HEK293T (cell line): Measurements from ENCODE around the gene ANO2.

Source experiments
- ARNT ChIP-seq: fragments of 450-650 bp; IDR thresholded peaks from 2 replicates; pipeline ENCODE4 v1.6.1; 2017; ENCODE audit warnings: mild to moderate bottlenecking
- ELF4 ChIP-seq: fragments of 450-650 bp; IDR thresholded peaks from 2 replicates; pipeline ENCODE4 v1.6.1; 2017; ENCODE audit warnings: antibody characterized with exemption
- FOXM1 ChIP-seq: fragments of 450-650 bp; IDR thresholded peaks from 2 replicates; pipeline ENCODE4 v1.6.1; 2017; ENCODE audit warnings: mild to moderate bottlenecking, borderline replicate concordance
- SP1 ChIP-seq: fragments of 450-650 bp; IDR thresholded peaks from 2 replicates; pipeline ENCODE4 v1.6.1; 2017
- TARDBP ChIP-seq: fragments of 450-650 bp; IDR thresholded peaks from 2 replicates; pipeline ENCODE4 v1.6.1; 2016
- ZNF384 ChIP-seq: fragments of 450-650 bp; IDR thresholded peaks from 2 replicates; pipeline ENCODE4 v1.6.1; 2016
- TF ChIP-seq, protein P1 (sequence below): fragments of 450-650 bp; IDR thresholded peaks from 2 replicates; pipeline ENCODE4 v1.6.1; 2016

DNA sequence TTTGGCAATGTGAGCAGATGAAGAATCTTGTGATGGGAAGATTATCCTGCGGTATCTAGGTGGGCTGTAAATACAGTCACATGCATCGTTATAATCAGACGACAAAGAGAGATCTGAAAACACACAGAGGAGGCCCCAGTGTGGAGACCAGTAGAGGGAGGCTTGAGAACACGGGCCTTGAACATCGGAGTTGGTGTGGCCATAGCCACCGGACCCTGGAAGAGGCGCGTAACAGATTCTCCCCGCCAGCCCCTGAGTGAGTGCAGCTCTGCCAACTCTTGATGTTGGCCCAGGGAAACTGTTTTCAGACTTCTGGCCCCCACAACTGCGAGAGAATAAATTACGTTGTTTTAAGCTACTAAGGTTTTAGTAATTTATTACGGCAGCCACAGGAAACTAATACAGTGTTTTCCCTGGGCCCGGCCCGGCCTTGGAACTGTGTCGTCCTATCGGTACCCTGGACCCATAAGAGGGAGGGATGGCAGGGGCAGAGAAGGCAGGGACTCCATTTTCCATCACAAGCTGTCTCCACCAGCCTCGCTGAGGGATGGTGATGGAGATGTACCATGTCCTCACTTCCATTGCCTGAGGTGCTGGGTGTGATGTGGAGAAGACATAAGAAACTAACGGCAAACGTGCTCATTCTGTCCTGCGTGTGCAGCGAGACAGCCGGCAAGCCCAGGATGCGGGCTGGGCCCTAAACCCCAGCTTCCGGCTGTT lies 421.5 kb downstream of the ANO2 start:
- TF ChIP-seq TARDBP (no peak), ELF4 (no peak), FOXM1 (no peak), SP1 (no peak), ZNF384 (no peak), ARNT (no peak)
- TF ChIP-seq, protein P1, sequence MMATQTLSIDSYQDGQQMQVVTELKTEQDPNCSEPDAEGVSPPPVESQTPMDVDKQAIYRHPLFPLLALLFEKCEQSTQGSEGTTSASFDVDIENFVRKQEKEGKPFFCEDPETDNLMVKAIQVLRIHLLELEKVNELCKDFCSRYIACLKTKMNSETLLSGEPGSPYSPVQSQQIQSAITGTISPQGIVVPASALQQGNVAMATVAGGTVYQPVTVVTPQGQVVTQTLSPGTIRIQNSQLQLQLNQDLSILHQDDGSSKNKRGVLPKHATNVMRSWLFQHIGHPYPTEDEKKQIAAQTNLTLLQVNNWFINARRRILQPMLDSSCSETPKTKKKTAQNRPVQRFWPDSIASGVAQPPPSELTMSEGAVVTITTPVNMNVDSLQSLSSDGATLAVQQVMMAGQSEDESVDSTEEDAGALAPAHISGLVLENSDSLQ = no peak
